Calu3 (cell line): ENCODE data around the gene CHRNB1. TPM values are rescaled to one million over a fixed set of nuclear protein-coding genes. Genes with fewer than 3 reads are reported as not detected.

ENCODE experiments used
- BruUV-seq: library from RNA; stranded (reverse); fragments of 400-500 nt; replicated peaks from 2 replicates; lab custom pipeline; 2021; lab: Mats Ljungman, UMichigan
- CTCF ChIA-PET: fragments of 300-600 bp; sonication (Branson Sonifier 250); formaldehyde crosslinking; loops from one replicate; lab custom pipeline; 2022; ENCODE audit warnings: antibody characterized with exemption; lab: Charles Lee
- DNase-seq: peaks from one replicate; pipeline ENCODE4 v3.0.0; 2022
- H3K27ac Mint-ChIP-seq: one replicate; pipeline ENCODE4 v1.8.0; 2022; ENCODE audit warnings: mixed read lengths; ENCODE audit not compliant: unreplicated experiment
- H3K27me3 Mint-ChIP-seq: one replicate; pipeline ENCODE4 v1.8.0; 2022; ENCODE audit warnings: mixed read lengths; ENCODE audit not compliant: unreplicated experiment
- H3K36me3 Mint-ChIP-seq: one replicate; pipeline ENCODE4 v1.8.0; 2022; ENCODE audit warnings: mild to moderate bottlenecking, moderate library complexity, mixed read lengths; ENCODE audit not compliant: insufficient read depth, unreplicated experiment
- H3K4me1 Mint-ChIP-seq: one replicate; pipeline ENCODE4 v1.8.0; 2022; ENCODE audit warnings: mild to moderate bottlenecking, low read depth, mixed read lengths; ENCODE audit not compliant: unreplicated experiment
- H3K4me3 Mint-ChIP-seq: one replicate; pipeline ENCODE4 v1.8.0; 2022; ENCODE audit warnings: mild to moderate bottlenecking, low read depth, moderate library complexity, mixed read lengths; ENCODE audit not compliant: unreplicated experiment
- H3K9me3 Mint-ChIP-seq: one replicate; pipeline ENCODE4 v1.8.0; 2022; ENCODE audit warnings: low read depth, mixed read lengths; ENCODE audit not compliant: unreplicated experiment
- intact Hi-C: fragments of 100-400 bp; cut with micrococcal nuclease; formaldehyde crosslinking; loops from one replicate; pipeline ENCODE4 v1.10.0; 2022; ENCODE audit not compliant: unreplicated experiment
- total RNA-seq: library from RNA; stranded (reverse); gene quantifications from 2 replicates; pipeline ENCODE4 v1.2.3, GENCODE V29; 2022
- TF ChIP-seq, protein P1 (sequence below): fragments of 200-600 bp; IDR thresholded peaks from one replicate; pipeline ENCODE4 v1.8.0; 2022; ENCODE audit warnings: antibody characterized with exemption; ENCODE audit not compliant: unreplicated experiment

The CHRNB1 gene
- total RNA-seq, 1 experiment from 2014 or later = 2.4 TPM

DNA sequence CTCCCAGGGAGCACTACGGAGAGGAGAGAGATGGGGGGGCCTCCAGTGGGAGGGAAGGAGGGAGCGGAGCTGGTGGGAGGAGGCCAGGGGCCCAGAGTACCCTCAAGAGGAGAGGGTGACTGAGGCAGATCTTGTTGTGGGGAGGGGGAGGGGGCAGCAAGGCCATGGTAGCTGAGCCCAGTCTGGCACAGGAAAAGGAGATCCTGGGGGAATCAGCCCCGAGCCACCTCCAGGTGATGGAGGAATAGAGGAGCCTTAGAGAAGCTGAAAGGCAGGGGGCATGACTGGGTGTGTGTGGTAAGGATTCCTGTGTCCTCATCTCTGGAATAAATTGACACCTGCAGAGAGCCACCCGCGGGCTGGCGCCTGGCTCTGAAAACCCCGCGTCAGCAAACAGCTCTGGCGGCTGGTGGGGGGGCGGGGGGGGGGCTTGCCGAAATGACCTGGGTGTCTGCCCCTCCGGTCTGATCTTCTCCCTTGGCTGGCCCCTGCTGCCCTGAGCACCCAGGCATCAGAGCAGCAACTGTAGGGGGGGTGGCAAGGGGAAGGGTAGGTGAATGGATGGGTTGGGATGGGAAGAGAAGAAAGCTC, 38.5 kb upstream of the CHRNB1 start:
- Mint-ChIP-seq H3K9me3 (no peaks in the 10 kb centered on the region), H3K36me3 (peaks cover 38% of the 10 kb centered on the region), H3K27me3 (peaks cover 17% of the 10 kb centered on the region), H3K4me1 (peaks cover 9% of the 10 kb centered on the region), H3K4me3 (peak overlapping the region; percentile 76), H3K27ac (peak overlapping the region; percentile 23)
- TF ChIP-seq, protein P1, sequence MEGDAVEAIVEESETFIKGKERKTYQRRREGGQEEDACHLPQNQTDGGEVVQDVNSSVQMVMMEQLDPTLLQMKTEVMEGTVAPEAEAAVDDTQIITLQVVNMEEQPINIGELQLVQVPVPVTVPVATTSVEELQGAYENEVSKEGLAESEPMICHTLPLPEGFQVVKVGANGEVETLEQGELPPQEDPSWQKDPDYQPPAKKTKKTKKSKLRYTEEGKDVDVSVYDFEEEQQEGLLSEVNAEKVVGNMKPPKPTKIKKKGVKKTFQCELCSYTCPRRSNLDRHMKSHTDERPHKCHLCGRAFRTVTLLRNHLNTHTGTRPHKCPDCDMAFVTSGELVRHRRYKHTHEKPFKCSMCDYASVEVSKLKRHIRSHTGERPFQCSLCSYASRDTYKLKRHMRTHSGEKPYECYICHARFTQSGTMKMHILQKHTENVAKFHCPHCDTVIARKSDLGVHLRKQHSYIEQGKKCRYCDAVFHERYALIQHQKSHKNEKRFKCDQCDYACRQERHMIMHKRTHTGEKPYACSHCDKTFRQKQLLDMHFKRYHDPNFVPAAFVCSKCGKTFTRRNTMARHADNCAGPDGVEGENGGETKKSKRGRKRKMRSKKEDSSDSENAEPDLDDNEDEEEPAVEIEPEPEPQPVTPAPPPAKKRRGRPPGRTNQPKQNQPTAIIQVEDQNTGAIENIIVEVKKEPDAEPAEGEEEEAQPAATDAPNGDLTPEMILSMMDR = no peak
- BruUV-seq = no TSS peak
- intact Hi-C loops = no loop called here
- DNase-seq = no peak
- CTCF ChIA-PET = no interaction called here

DNA sequence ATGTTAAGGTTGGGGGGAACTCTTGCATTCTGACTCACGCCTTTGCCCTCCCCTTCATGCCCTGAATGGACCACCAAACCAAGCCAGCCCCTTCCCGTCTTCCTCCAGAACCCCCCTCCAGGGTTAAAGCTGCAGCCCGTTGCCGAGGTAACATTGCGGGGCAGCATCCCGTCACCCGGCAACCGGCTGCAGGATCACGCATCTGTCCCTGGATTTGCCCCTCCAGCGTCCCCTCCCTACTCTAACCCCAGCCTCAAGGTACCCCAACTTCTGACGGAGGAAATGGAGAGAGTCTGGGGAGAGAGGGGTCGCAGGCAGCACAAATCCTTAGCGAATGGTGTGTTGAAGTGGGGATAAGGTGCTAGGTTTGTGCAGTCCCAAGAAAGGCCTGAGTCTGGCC, 37.8 kb upstream of the CHRNB1 start:
- CTCF ChIA-PET = interaction anchor here (0.7 kb wide), 1 partner anchor 102 kb away, joined by 3 read pairs; no protein-coding TSS in a partner anchor
- H3K27ac Mint-ChIP-seq = no peak overlapping the region
- no TSS peak for BruUV-seq

DNA sequence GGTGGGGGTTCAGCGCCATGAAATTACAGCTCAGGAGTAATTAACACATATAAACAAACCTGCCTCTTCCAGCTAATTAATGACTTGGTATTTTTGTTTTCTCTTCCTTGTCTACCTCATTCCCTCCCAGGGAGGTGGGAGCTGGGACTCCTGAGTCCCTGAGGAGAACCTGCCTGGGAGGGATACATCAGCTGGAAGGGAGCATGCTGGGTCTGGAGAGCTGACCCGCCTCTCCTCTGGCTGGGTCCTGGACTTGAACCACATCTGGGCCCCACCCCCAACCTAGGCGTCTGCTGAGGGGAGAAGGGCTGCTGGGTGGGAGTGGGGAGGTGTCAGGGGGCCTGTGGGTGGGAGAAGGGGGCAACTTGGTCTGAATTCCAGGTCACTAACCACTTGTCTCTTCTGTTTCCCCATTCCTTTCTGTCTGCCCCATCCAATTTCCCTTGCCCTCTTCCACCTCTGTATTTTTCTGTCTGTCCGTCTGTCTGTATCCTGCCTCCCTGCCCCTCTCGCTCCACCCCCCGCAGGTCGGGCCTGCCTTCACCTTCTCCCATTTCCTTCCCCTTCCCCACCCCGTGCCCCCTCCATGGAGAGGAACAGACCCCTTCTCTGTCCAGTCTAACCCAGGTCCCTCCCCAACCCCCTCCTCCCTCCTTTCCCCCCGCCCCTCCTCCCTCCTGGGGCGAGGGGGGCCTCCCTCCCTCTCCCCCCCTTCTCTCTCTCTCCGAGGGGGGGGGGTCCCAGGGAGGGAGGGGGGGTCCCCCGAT, 37.2 kb upstream of the CHRNB1 start, which contains the start of gene NLGN2:
TSS of gene NLGN2 (plus strand) at position 361 of the 767 bp plus-strand sequence. CDS start 411 bp downstream, outside the sequence.
- Mint-ChIP-seq H3K27ac (peak within 1 kb of the TSS; percentile 50), H3K9me3 (no peaks in the 10 kb centered on the region), H3K27me3 (peaks cover 17% of the 10 kb centered on the region), H3K4me1 (peaks cover 9% of the 10 kb centered on the region), H3K4me3 (no peak within 1 kb of the TSS), H3K36me3 (peaks cover 33% of the 10 kb centered on the region)
- BruUV-seq = no TSS peak
- no peak for DNase-seq
- TF ChIP-seq, protein P1 = no peak
- CTCF ChIA-PET = interaction anchor here (0.7 kb wide), 1 partner anchor 102 kb away, joined by 3 read pairs; no protein-coding TSS in a partner anchor
- intact Hi-C loops = no loop called here

More for the DNA sequence above, 37.8 kb upstream of the CHRNB1 start:
- Mint-ChIP-seq H3K9me3 (no peaks in the 10 kb centered on the region), H3K4me3 (no peak overlapping the region), H3K36me3 (peaks cover 33% of the 10 kb centered on the region), H3K27me3 (peaks cover 17% of the 10 kb centered on the region), H3K4me1 (peaks cover 9% of the 10 kb centered on the region)
- TF ChIP-seq, protein P1 = no peak
- no peak for DNase-seq
- intact Hi-C loops = no loop called here

DNA sequence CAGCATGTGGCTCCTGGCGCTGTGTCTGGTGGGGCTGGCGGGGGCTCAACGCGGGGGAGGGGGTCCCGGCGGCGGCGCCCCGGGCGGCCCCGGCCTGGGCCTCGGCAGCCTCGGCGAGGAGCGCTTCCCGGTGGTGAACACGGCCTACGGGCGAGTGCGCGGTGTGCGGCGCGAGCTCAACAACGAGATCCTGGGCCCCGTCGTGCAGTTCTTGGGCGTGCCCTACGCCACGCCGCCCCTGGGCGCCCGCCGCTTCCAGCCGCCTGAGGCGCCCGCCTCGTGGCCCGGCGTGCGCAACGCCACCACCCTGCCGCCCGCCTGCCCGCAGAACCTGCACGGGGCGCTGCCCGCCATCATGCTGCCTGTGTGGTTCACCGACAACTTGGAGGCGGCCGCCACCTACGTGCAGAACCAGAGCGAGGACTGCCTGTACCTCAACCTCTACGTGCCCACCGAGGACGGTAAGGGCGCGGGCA, 36.6 kb upstream of the CHRNB1 start:
- no TSS peak for BruUV-seq
- intact Hi-C loops = no loop called here
- H3K27me3 Mint-ChIP-seq = peaks cover 17% of the 10 kb centered on the region
- no peak overlapping the region for H3K27ac Mint-ChIP-seq
- peaks cover 35% of the 10 kb centered on the region for H3K36me3 Mint-ChIP-seq
- no peak overlapping the region for H3K4me3 Mint-ChIP-seq
- TF ChIP-seq, protein P1 = no peak
- DNase-seq = no peak
- CTCF ChIA-PET = no interaction called here
- peaks cover 9% of the 10 kb centered on the region for H3K4me1 Mint-ChIP-seq
- no peaks in the 10 kb centered on the region for H3K9me3 Mint-ChIP-seq
